Calu3 (cell line): ENCODE data around the gene YARS1. TPM values are rescaled to one million over a fixed set of nuclear protein-coding genes. Genes with fewer than 3 reads are reported as not detected.
A peak's percentile ranks its signal among the peaks of the same experiment; 100 is the strongest.

Experiments
- BruUV-seq: library from RNA; stranded (reverse); fragments of 400-500 nt; replicated peaks from 2 replicates; lab custom pipeline; 2021; lab: Mats Ljungman, UMichigan
- CTCF ChIA-PET: fragments of 300-600 bp; sonication (Branson Sonifier 250); formaldehyde crosslinking; loops from one replicate; lab custom pipeline; 2022; ENCODE audit warnings: antibody characterized with exemption; lab: Charles Lee
- DNase-seq: peaks from one replicate; pipeline ENCODE4 v3.0.0; 2022
- H3K27ac Mint-ChIP-seq: one replicate; pipeline ENCODE4 v1.8.0; 2022; ENCODE audit warnings: mixed read lengths; ENCODE audit not compliant: unreplicated experiment
- H3K27me3 Mint-ChIP-seq: one replicate; pipeline ENCODE4 v1.8.0; 2022; ENCODE audit warnings: mixed read lengths; ENCODE audit not compliant: unreplicated experiment
- H3K36me3 Mint-ChIP-seq: one replicate; pipeline ENCODE4 v1.8.0; 2022; ENCODE audit warnings: mild to moderate bottlenecking, moderate library complexity, mixed read lengths; ENCODE audit not compliant: insufficient read depth, unreplicated experiment
- H3K4me1 Mint-ChIP-seq: one replicate; pipeline ENCODE4 v1.8.0; 2022; ENCODE audit warnings: mild to moderate bottlenecking, low read depth, mixed read lengths; ENCODE audit not compliant: unreplicated experiment
- H3K4me3 Mint-ChIP-seq: one replicate; pipeline ENCODE4 v1.8.0; 2022; ENCODE audit warnings: mild to moderate bottlenecking, low read depth, moderate library complexity, mixed read lengths; ENCODE audit not compliant: unreplicated experiment
- H3K9me3 Mint-ChIP-seq: one replicate; pipeline ENCODE4 v1.8.0; 2022; ENCODE audit warnings: low read depth, mixed read lengths; ENCODE audit not compliant: unreplicated experiment
- CTCF ChIP-seq: fragments of 200-600 bp; IDR thresholded peaks from one replicate; pipeline ENCODE4 v1.8.0; 2022; ENCODE audit warnings: antibody characterized with exemption; ENCODE audit not compliant: unreplicated experiment
- intact Hi-C: fragments of 100-400 bp; cut with micrococcal nuclease; formaldehyde crosslinking; loops from one replicate; pipeline ENCODE4 v1.10.0; 2022; ENCODE audit not compliant: unreplicated experiment
- total RNA-seq: library from RNA; stranded (reverse); gene quantifications from 2 replicates; pipeline ENCODE4 v1.2.3, GENCODE V29; 2022

The YARS1 gene
- total RNA-seq, 1 experiment from 2014 or later, result 188 TPM

- no peak for DNase-seq
- H3K27ac Mint-ChIP-seq, result peak overlapping the region; percentile 25
- no peak for TF ChIP-seq CTCF
- peaks cover 50% of the 10 kb centered on the region for H3K36me3 Mint-ChIP-seq
- BruUV-seq, result no TSS peak
- H3K4me3 Mint-ChIP-seq, result peak overlapping the region; percentile 93
- H3K9me3 Mint-ChIP-seq, result peaks cover 3% of the 10 kb centered on the region
- CTCF ChIA-PET, result no interaction called here
- intact Hi-C loops, result no loop called here
- no peaks in the 10 kb centered on the region for H3K27me3 Mint-ChIP-seq
- peaks cover 23% of the 10 kb centered on the region for H3K4me1 Mint-ChIP-seq
Measured at GRCh38 chr1:32818804-32819541, 1.8 kb upstream of the YARS1 start.

GRCh38 chr1:32817815-32818786, 943 bp upstream of the YARS1 start:
- CTCF ChIA-PET, result interaction anchor here (0.6 kb wide), 1 partner anchor 57 kb away, joined by 3 read pairs; no protein-coding TSS in a partner anchor
- BruUV-seq, result TSS peak; percentile 32
- Mint-ChIP-seq H3K9me3 (peaks cover 8% of the 10 kb centered on the region), H3K4me1 (peaks cover 32% of the 10 kb centered on the region), H3K27ac (peak overlapping the region; percentile 89), H3K36me3 (peaks cover 58% of the 10 kb centered on the region), H3K4me3 (peak overlapping the region; percentile 93), H3K27me3 (no peaks in the 10 kb centered on the region)
- intact Hi-C loops, result no loop called here
- TF ChIP-seq CTCF, result no peak
- peak; percentile 79 for DNase-seq

GRCh38 chr1:32816676-32817158, 441 bp downstream of the YARS1 start:
- H3K27me3 Mint-ChIP-seq, result no peaks in the 10 kb centered on the region
- CTCF ChIA-PET, result no interaction called here
- peaks cover 63% of the 10 kb centered on the region for H3K36me3 Mint-ChIP-seq
- peak overlapping the region; percentile 89 for H3K27ac Mint-ChIP-seq
- no peak for DNase-seq
- peaks cover 8% of the 10 kb centered on the region for H3K9me3 Mint-ChIP-seq
- H3K4me3 Mint-ChIP-seq, result peak overlapping the region; percentile 93
- TSS peak; percentile 65 for BruUV-seq
- H3K4me1 Mint-ChIP-seq, result peaks cover 37% of the 10 kb centered on the region
- intact Hi-C loops, result no loop called here
- TF ChIP-seq CTCF, result no peak

- intact Hi-C loops, result no loop called here
- TF ChIP-seq CTCF, result no peak
- Mint-ChIP-seq H3K4me1 (peaks cover 35% of the 10 kb centered on the region), H3K4me3 (peak overlapping the region; percentile 93), H3K27me3 (no peaks in the 10 kb centered on the region), H3K36me3 (peaks cover 80% of the 10 kb centered on the region), H3K27ac (peak overlapping the region; percentile 56), H3K9me3 (peaks cover 8% of the 10 kb centered on the region)
- no peak for DNase-seq
- no TSS peak for BruUV-seq
- CTCF ChIA-PET, result no interaction called here
Measured at GRCh38 chr1:32813941-32814739, 3.0 kb downstream of the YARS1 start.
